AG04450 (cell line): ENCODE results near the gene ATP1B3. TPM values are rescaled to one million over a fixed set of nuclear protein-coding genes. Genes with fewer than 3 reads are reported as not detected.

Experiments
- CTCF ChIA-PET: fragments of 300-600, 350-600 bp; formaldehyde crosslinking; extraction: SDS; loops from one replicate; lab custom pipeline; 2022; ENCODE audit warnings: antibody characterized with exemption, inconsistent platforms; lab: Charles Lee
- POLR2A ChIA-PET: fragments of 350-600 bp; formaldehyde crosslinking; extraction: SDS; loops from one replicate; lab custom pipeline; 2021; ENCODE audit warnings: antibody characterized with exemption, inconsistent platforms; lab: Yijun Ruan, JAX
- DNase-seq: peaks from one replicate; pipeline ENCODE4 v3.0.0-alpha.2; 2011; ENCODE audit warnings: low read depth, low spot score
- H3K27ac ChIP-seq: one replicate; pipeline ENCODE4 v1.5.1; 2012; ENCODE audit warnings: low read depth, low read length, control low read depth
- H3K27me3 ChIP-seq: one replicate; pipeline ENCODE4 v1.6.0; 2012; ENCODE audit warnings: low read length; ENCODE audit not compliant: control insufficient read depth, insufficient read depth
- H3K4me3 ChIP-seq: 2 replicates; pipeline ENCODE4 v1.5.1; 2011; ENCODE audit warnings: mild to moderate bottlenecking, low read depth, low read length, control low read depth
- H3K9me3 ChIP-seq: 2 replicates; pipeline ENCODE4 v1.5.1; 2012; ENCODE audit warnings: low read length; ENCODE audit not compliant: control insufficient read depth, insufficient read depth
- polyA plus RNA-seq: library from polyadenylated mRNA; depleted of rRNA; stranded (reverse); fragments of >200 nt; gene quantifications from 2 replicates; pipeline ENCODE4 v1.2.3, GENCODE V29; 2011
- TF ChIP-seq, protein P1 (sequence below): IDR thresholded peaks from 2 replicates; pipeline ENCODE4 v1.5.1; 2011; ENCODE audit warnings: low read depth, low read length, control low read depth, inconsistent platforms

Gene ATP1B3
- polyA plus RNA-seq, 1 experiment, result 199 TPM

DNA sequence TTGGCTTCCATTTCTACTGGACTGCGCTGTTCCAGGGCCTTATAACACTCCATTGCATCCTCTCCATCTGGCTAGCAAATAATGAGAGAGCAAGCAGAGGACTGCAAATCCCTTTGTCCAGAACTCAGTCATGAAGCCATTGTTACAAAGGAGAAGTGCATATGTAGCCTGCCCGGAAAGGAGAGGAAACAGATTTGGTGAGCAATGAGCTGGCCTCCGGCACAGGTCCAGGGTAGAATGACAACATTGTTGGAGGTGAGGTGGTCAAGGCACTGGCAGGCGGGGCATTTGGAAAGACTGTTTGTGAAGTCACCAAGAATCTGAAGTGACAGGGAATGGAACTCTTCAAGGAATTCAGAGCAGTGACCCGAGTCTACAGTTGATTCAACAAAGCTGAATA, 25.0 kb upstream of the ATP1B3 start:
- H3K27ac ChIP-seq, result no peak overlapping the region
- DNase-seq, result no peak
- no peaks in the 10 kb centered on the region for H3K27me3 ChIP-seq
- no peaks in the 10 kb centered on the region for H3K9me3 ChIP-seq
- no peak overlapping the region for H3K4me3 ChIP-seq
- TF ChIP-seq, protein P1, sequence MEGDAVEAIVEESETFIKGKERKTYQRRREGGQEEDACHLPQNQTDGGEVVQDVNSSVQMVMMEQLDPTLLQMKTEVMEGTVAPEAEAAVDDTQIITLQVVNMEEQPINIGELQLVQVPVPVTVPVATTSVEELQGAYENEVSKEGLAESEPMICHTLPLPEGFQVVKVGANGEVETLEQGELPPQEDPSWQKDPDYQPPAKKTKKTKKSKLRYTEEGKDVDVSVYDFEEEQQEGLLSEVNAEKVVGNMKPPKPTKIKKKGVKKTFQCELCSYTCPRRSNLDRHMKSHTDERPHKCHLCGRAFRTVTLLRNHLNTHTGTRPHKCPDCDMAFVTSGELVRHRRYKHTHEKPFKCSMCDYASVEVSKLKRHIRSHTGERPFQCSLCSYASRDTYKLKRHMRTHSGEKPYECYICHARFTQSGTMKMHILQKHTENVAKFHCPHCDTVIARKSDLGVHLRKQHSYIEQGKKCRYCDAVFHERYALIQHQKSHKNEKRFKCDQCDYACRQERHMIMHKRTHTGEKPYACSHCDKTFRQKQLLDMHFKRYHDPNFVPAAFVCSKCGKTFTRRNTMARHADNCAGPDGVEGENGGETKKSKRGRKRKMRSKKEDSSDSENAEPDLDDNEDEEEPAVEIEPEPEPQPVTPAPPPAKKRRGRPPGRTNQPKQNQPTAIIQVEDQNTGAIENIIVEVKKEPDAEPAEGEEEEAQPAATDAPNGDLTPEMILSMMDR, result no peak
- POLR2A ChIA-PET, result no interaction called here
- CTCF ChIA-PET, result interaction anchor here (1.9 kb wide), 1 partner anchor 24 kb away, joined by 4 read pairs; no protein-coding TSS in a partner anchor

DNA sequence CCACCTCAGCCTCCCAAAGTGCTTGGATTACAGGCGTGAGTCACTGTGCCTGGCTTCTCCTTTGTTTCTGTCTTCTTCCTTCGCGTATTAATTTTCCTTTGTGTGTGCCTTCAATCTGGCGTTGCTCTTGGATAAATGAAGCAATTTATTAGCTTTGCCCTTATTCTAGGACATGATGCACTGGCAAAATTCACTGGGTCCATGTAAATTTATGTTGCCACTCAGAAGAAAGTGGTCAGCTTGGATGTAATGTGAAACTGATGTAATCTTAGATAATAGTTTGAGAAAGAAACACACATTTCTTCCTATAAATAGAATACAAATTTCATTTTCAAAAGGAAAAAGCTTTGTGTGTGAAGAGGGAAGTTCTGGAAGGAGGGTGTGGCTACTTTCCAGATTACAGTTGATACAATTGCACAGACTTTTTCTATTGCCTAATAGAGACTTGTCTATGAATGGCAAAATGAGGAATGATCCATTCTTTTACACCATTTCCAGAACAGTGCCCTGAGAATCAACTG, 23.3 kb upstream of the ATP1B3 start:
- ChIA-PET CTCF (interaction anchor here (0.5 kb wide), 1 partner anchor 149 kb away, joined by 4 read pairs; no protein-coding TSS in a partner anchor), POLR2A (no interaction called here)
- no peaks in the 10 kb centered on the region for H3K9me3 ChIP-seq
- no peaks in the 10 kb centered on the region for H3K27me3 ChIP-seq
- DNase-seq, result no peak
- TF ChIP-seq, protein P1, result no peak
- H3K4me3 ChIP-seq, result no peak overlapping the region
- H3K27ac ChIP-seq, result no peak overlapping the region

DNA sequence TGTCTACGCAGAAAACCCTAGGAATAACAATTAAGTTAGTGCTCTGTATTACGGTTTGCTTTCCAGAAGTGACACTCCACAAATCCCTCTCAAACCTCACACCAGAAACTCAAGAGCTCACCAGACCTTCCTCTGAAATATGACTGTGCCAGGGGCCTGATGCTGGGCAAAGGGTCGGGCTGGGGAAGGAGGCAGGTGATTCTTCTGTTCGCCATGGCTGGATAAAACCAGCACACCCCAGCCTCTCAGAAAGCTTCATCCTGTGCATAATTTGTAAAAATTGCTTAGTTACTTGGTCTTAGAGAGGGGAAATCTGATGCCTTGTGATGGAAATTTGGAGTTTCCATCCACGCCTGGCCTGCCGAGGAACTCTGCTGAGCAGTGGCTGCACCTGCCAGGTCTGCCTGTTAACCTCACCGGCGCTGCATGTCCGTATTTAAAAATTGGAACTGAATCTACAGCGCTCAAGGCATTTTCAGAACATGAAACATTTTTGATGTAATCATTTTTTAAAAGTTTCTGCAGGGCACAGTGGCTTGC, 22.7 kb upstream of the ATP1B3 start:
- TF ChIP-seq, protein P1, result no peak
- Histone ChIP-seq H3K27ac (no peak overlapping the region), H3K9me3 (no peaks in the 10 kb centered on the region), H3K27me3 (no peaks in the 10 kb centered on the region), H3K4me3 (no peak overlapping the region)
- DNase-seq, result no peak
- CTCF ChIA-PET, result interaction anchor here (0.5 kb wide), 1 partner anchor 148 kb away, joined by 4 read pairs; no protein-coding TSS in a partner anchor
- POLR2A ChIA-PET, result no interaction called here

DNA sequence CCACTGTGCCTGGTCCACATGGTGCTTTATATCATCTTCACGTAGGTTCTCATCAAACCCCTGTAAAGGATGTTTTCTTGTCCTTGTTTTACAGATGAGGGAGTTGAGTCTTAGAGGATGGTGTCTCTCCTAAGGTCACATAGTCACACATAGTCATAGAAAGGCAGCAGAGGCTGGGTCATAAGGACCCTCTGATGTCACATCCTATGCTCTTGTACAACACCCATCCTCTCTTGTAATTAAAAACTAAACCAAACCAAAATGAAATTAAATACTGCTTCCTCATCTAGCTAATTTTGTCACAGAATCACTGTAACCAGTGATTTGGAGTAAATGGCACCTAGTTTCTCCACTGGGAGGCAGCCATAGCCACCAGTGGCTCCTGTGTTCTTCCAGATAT, 21.8 kb upstream of the ATP1B3 start:
- Histone ChIP-seq H3K27me3 (no peaks in the 10 kb centered on the region), H3K27ac (no peak overlapping the region), H3K4me3 (no peak overlapping the region), H3K9me3 (no peaks in the 10 kb centered on the region)
- CTCF ChIA-PET, result no interaction called here
- POLR2A ChIA-PET, result no interaction called here
- TF ChIP-seq, protein P1, result no peak
- no peak for DNase-seq

DNA sequence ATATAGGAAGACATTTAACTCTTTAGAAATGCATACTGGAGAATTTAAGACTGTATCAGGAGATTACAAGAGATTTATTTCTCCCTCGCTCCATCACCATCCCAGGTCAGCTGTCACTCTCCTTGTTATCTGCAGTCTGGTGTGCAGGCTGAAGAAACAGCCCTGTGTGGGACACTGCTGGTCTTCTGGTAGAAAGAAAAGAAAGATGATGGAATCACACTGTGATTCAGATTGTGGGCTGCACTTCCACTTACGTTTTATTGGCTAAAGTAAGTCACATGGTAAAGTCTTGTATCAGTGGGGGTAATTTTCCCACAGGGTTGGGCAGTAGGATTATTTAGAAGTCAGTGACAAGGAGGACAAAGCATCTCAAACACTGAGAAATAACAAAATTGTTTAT, 18.1 kb upstream of the ATP1B3 start:
- Histone ChIP-seq H3K9me3 (no peaks in the 10 kb centered on the region), H3K27me3 (no peaks in the 10 kb centered on the region), H3K27ac (no peak overlapping the region), H3K4me3 (no peak overlapping the region)
- CTCF ChIA-PET, result interaction anchor here (0.6 to 1.9 kb wide), 4 partner anchors 17 to 129 kb away, joined by 3 to 8 read pairs (median 5); no protein-coding TSS in a partner anchor
- DNase-seq, result no peak
- TF ChIP-seq, protein P1, result no peak
- POLR2A ChIA-PET, result interaction anchor here (0.6 kb wide), 1 partner anchor 14 kb away, joined by 3 read pairs; no protein-coding TSS in a partner anchor
